Measurements from ENCODE around the gene CD209. TPM values are rescaled to one million over a fixed set of nuclear protein-coding genes. Genes with fewer than 3 reads are reported as not detected.

The CD209 gene
- total and polyA plus RNA-seq, 2 of the 8 experiments (the other 6 are each of a cell fraction or from before 2014, with no cell fraction given) = 0.05 to 0.22 TPM

- Histone ChIP-seq H4K8ac (ENCODE audit: extremely low read depth, insufficient read depth, low read length) (no peak overlapping the region), H2BK20ac (ENCODE audit: low read length) (no peak overlapping the region), H3K14ac (ENCODE audit: insufficient read length) (no peak overlapping the region), H2BK120ac (replicated peaks; ENCODE audit: low read depth, low read length) (no peak overlapping the region), H3K23ac (ENCODE audit: insufficient read length) (no peak overlapping the region), H2AFZ (ENCODE audit: low read length) (no peak overlapping the region), H3K4me2 (ENCODE audit: insufficient read depth in 1 of 2, low read depth in 2 of 2, low read length in 2 of 2) (no peak overlapping the region), H3K9ac (replicated peaks in 1 of 4; ENCODE audit: extremely low read depth in 1 of 4, low read depth in 3 of 4, low read length in 3 of 4) (no peak overlapping the region), H3K23me2 (ENCODE audit: low read depth, low read length) (peaks cover 14% of the 10 kb centered on the region), H2AK5ac (ENCODE audit: low read depth, low read length) (no peak overlapping the region), H3K56ac (replicated peaks; ENCODE audit: insufficient read length, low read depth, low read length) (no peak overlapping the region), H2BK5ac (ENCODE audit: low read depth, low read length) (no peak overlapping the region), H3K4ac (replicated peaks; ENCODE audit: insufficient read length, low read depth, low read length) (no peak overlapping the region), H4K20me1 (replicated peaks in 1 of 2; ENCODE audit: control insufficient read depth in 1 of 2, insufficient read depth in 2 of 2, low read length in 2 of 2) (peaks cover 0 to 5% of the 10 kb centered on the region in 2 experiments), H3K79me2 (ENCODE audit: control insufficient read depth in 1 of 2, insufficient read depth in 2 of 2, low read length in 2 of 2) (no peaks in the 10 kb centered on the region), H3K27ac (ENCODE audit: low read depth, low read length) (no peak overlapping the region), H3K36me3 (ENCODE audit: control insufficient read depth in 2 of 4, insufficient read depth in 4 of 4, low read length in 3 of 4) (no peaks in the 10 kb centered on the region), H4K91ac (replicated peaks; ENCODE audit: insufficient read length, low read length) (no peak overlapping the region), H2BK15ac (ENCODE audit: low read length) (no peak overlapping the region), H3K4me3 (ENCODE audit: extremely low read depth in 1 of 4, insufficient read depth in 2 of 4, low read depth in 3 of 4, low read length in 4 of 4) (no peak overlapping the region), H4K5ac (ENCODE audit: insufficient read length, low read depth, low read length) (no peak overlapping the region), H3K79me1 (ENCODE audit: low read depth, low read length) (no peaks in the 10 kb centered on the region), H3K27me3 (replicated peaks in 1 of 4; ENCODE audit: control insufficient read depth in 3 of 4, extremely low read depth in 1 of 4, insufficient read depth in 3 of 4, low read length in 3 of 4) (no peaks in the 10 kb centered on the region; a peak in 2 of 7 replicates), H2BK12ac (ENCODE audit: low read depth, low read length) (no peak overlapping the region), H3K18ac (ENCODE audit: extremely low read depth, low read length) (no peak overlapping the region), H3K4me1 (replicated peaks in 1 of 4; ENCODE audit: control insufficient read depth in 3 of 4, insufficient read depth in 4 of 4, low read length in 3 of 4) (peaks cover 0 to 16% (median 8%) of the 10 kb centered on the region in 4 experiments; a peak in 5 of 7 replicates), H3K9me3 (ENCODE audit: insufficient read depth in 2 of 2, low read depth in 1 of 2, low read length in 1 of 2) (no peaks in the 10 kb centered on the region; a peak in 1 of 4 replicates)
- ChIA-PET CTCF (ENCODE audit: partially characterized antibody) (interaction anchor here (0.7 kb wide), 1 partner anchor 237 kb away, joined by 5 read pairs; no protein-coding TSS in a partner anchor), POLR2A (ENCODE audit: partially characterized antibody) (no interaction called here)
- DNase-seq (ENCODE audit: low read depth in 1 of 2, low spot score in 2 of 2) (no peak), FAIRE-seq (no peak)
- TF ChIP-seq ATF3 (IDR thresholded peaks at IDR 0.05; ENCODE audit: insufficient read depth, low read depth, low read length) (no peak), E2F6 (IDR thresholded peaks at IDR 0.05) (no peak), SP2 (IDR thresholded peaks at IDR 0.05; ENCODE audit: low read length) (no peak), POLR2AphosphoS5 (IDR thresholded peaks at IDR 0.05; ENCODE audit: low read depth, low read length) (no peak), MAFK (IDR thresholded peaks at IDR 0.05; ENCODE audit: low read depth, low read length) (no peak), RFX5 (IDR thresholded peaks at IDR 0.05; ENCODE audit: borderline replicate concordance, low read depth, low read length) (no peak), RXRA (IDR thresholded peaks at IDR 0.05; ENCODE audit: insufficient read depth, low read depth, low read length) (no peak), CTCF (IDR thresholded peaks at IDR 0.05; ENCODE audit: control extremely low read depth in 1 of 3, insufficient read depth in 1 of 3, low read depth in 1 of 3, low read length in 3 of 3) (no peak), EZH2 (IDR thresholded peaks at IDR 0.05; ENCODE audit: low read depth, low read length, severe bottlenecking) (no peak), TEAD4 (IDR thresholded peaks at IDR 0.05; ENCODE audit: low read depth, low read length) (no peak)
- 78% methylated on average over 3 of the region's 4 CpGs; no CpG with 5 or more reads in 1 of the 2 experiments for WGBS, 2 experiments (ENCODE audit: extremely low coverage in 1 of 2, insufficient coverage in 1 of 2, insufficient read length in 1 of 2, insufficient replicate concordance in 2 of 2, low coverage in 1 of 2, low lambda C conversion rate in 2 of 2, missing lambda C conversion rate in 1 of 2)
Observed at GRCh38 chr19:7694499-7694898, 52.8 kb downstream of the CD209 start.

All from H1 (cell line).